MM.1S (cell line): ENCODE results near the gene TAF1A.
"Not testable (repeated sequence)": the region's sequence is repeated elsewhere in the genome, so short reads cannot be mapped to it uniquely, and the experiment has no call there.

Source experiments
- DNase-seq: peaks from one replicate; pipeline ENCODE4 v3.0.0-alpha.2; 2015
- H2AFZ ChIP-seq: fragments of 300-600 bp; sonication (generic); 2 replicates; pipeline ENCODE4 v1.6.0; 2016; ENCODE audit warnings: antibody characterized with exemption, low read length
- H3F3A ChIP-seq: fragments of 300-600 bp; sonication (generic); 2 replicates; pipeline ENCODE4 v1.6.1; 2016; ENCODE audit warnings: mild to moderate bottlenecking, antibody characterized with exemption, low read length, moderate library complexity, mixed read lengths; ENCODE audit not compliant: insufficient read depth
- H3K27ac ChIP-seq: fragments of 300-600 bp; sonication (generic); 2 replicates; pipeline ENCODE4 v1.5.1; 2016; ENCODE audit warnings: mild to moderate bottlenecking, low read length
- H3K27me3 ChIP-seq: fragments of 300-600 bp; sonication (generic); replicated peaks from 2 replicates; pipeline ENCODE4 v1.6.0; 2016; ENCODE audit warnings: low read length; ENCODE audit not compliant: insufficient read depth
- H3K36me3 ChIP-seq: fragments of 300-600 bp; sonication (generic); replicated peaks from 2 replicates; pipeline ENCODE4 v1.6.1; 2016; ENCODE audit warnings: mild to moderate bottlenecking, low read length, mixed read lengths; ENCODE audit not compliant: insufficient read depth
- H3K4me1 ChIP-seq: fragments of 300-600 bp; sonication (generic); 2 replicates; pipeline ENCODE4 v1.6.1; 2016; ENCODE audit warnings: low read length, mixed read lengths
- H3K4me2 ChIP-seq: fragments of 300-600 bp; sonication (generic); 2 replicates; pipeline ENCODE4 v1.6.0; 2016; ENCODE audit warnings: low read depth, low read length
- H3K4me3 ChIP-seq: fragments of 300-600 bp; sonication (generic); 2 replicates; pipeline ENCODE4 v1.5.1; 2016; ENCODE audit warnings: low read length, mixed read lengths
- H3K79me2 ChIP-seq: fragments of 300-600 bp; sonication (generic); 2 replicates; pipeline ENCODE4 v1.6.1; 2016; ENCODE audit warnings: mixed run types, low read length, mixed read lengths
- H3K9ac ChIP-seq: fragments of 300-600 bp; sonication (generic); 2 replicates; pipeline ENCODE4 v1.6.1; 2016; ENCODE audit warnings: low read length, mixed read lengths
- H3K9me2 ChIP-seq: fragments of 300-600 bp; sonication (generic); replicated peaks from 2 replicates; pipeline ENCODE4 v1.6.1; 2016; ENCODE audit warnings: mild to moderate bottlenecking, low read length, mixed read lengths; ENCODE audit not compliant: insufficient read depth
- H3K9me3 ChIP-seq: fragments of 300-600 bp; sonication (generic); replicated peaks from 2 replicates; pipeline ENCODE4 v1.6.1; 2016; ENCODE audit warnings: mild to moderate bottlenecking, low read length, mixed read lengths; ENCODE audit not compliant: insufficient read depth
- H4K20me1 ChIP-seq: fragments of 300-600 bp; sonication (generic); 2 replicates; pipeline ENCODE4 v1.6.1; 2016; ENCODE audit warnings: mild to moderate bottlenecking, low read length, moderate library complexity, mixed read lengths; ENCODE audit not compliant: insufficient read depth
- EZH2 ChIP-seq: fragments of 300-600 bp; sonication (generic); optimal IDR thresholded peaks from 2 replicates; pipeline ENCODE3; 2017; ENCODE audit warnings: low read depth, mild to moderate bottlenecking, antibody characterized with exemption, low read length, mixed read lengths
- EZH2phosphoT487 ChIP-seq: fragments of 300-600 bp; sonication (generic); IDR thresholded peaks from 2 replicates; pipeline ENCODE4 v1.6.1; 2018; ENCODE audit warnings: antibody characterized with exemption, low read length
- TF ChIP-seq, protein P1 (sequence below): fragments of 300-600 bp; sonication (generic); IDR thresholded peaks from 2 replicates; pipeline ENCODE4 v1.5.1; 2016; ENCODE audit warnings: antibody characterized with exemption, low read length, mixed read lengths

TAF1A gene

DNA sequence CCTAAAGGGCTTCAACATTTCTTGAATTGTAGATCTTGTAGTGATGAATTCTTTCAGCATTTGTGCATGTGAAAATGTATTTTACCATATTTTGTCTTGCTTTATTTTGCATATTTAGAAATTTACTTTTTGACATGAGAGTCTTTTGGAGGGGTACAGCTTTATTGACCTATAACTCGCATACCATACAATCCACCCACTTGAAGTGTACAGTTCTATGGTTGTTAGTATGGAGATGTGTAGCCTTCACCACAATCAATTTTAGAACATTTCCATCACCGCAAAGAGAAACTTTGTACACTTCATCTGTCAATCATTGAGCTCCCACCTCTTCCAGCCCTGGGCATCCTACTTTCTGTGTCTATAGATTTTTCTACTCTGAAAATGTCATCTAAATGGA lies 21.0 kb upstream of the TAF1A start:
- no peak overlapping the region for H3K9ac ChIP-seq
- no peak overlapping the region for H3K4me2 ChIP-seq
- TF ChIP-seq, protein P1, sequence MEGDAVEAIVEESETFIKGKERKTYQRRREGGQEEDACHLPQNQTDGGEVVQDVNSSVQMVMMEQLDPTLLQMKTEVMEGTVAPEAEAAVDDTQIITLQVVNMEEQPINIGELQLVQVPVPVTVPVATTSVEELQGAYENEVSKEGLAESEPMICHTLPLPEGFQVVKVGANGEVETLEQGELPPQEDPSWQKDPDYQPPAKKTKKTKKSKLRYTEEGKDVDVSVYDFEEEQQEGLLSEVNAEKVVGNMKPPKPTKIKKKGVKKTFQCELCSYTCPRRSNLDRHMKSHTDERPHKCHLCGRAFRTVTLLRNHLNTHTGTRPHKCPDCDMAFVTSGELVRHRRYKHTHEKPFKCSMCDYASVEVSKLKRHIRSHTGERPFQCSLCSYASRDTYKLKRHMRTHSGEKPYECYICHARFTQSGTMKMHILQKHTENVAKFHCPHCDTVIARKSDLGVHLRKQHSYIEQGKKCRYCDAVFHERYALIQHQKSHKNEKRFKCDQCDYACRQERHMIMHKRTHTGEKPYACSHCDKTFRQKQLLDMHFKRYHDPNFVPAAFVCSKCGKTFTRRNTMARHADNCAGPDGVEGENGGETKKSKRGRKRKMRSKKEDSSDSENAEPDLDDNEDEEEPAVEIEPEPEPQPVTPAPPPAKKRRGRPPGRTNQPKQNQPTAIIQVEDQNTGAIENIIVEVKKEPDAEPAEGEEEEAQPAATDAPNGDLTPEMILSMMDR = no peak
- no peak for TF ChIP-seq EZH2
- no peak for TF ChIP-seq EZH2phosphoT487
- no peaks in the 10 kb centered on the region for H3K9me2 ChIP-seq
- no peaks in the 10 kb centered on the region for H3K36me3 ChIP-seq
- no peaks in the 10 kb centered on the region for H3K9me3 ChIP-seq
- no peak overlapping the region for H2AFZ ChIP-seq
- H3K4me1 ChIP-seq = no peaks in the 10 kb centered on the region
- H3K27me3 ChIP-seq = no peaks in the 10 kb centered on the region
- no peaks in the 10 kb centered on the region for H4K20me1 ChIP-seq
- no peak for DNase-seq
- no peak overlapping the region for H3K27ac ChIP-seq
- no peaks in the 10 kb centered on the region for H3K79me2 ChIP-seq
- H3K4me3 ChIP-seq = no peak overlapping the region
- H3F3A ChIP-seq = no peaks in the 10 kb centered on the region

DNA sequence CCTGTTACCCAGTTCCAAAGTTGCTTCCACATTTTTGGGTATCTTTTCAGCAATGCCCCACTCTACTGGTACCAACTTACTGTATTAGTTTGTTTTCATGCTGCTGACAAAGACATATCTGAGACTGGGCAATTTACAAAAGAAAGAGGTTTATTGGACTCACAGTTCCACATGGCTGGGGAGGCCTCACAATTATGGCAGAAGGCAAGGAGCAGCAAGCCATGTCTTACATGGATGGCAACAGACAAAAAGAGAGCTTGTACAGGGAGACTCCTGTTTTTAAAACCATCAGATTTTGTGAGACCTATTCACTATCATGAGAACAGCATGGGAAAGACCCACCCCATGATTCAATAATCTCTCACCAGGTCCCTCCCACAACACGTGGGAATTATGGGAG lies 19.4 kb upstream of the TAF1A start:
- H3K9me2 ChIP-seq, DNase-seq, H3K4me1 ChIP-seq, H4K20me1 ChIP-seq, H3K9me3 ChIP-seq, H2AFZ ChIP-seq, H3K79me2 ChIP-seq, H3K4me2 ChIP-seq, H3K36me3 ChIP-seq, H3K27ac ChIP-seq, H3K4me3 ChIP-seq, H3K9ac ChIP-seq, H3K27me3 ChIP-seq, H3F3A ChIP-seq: not testable (repeated sequence)

DNA sequence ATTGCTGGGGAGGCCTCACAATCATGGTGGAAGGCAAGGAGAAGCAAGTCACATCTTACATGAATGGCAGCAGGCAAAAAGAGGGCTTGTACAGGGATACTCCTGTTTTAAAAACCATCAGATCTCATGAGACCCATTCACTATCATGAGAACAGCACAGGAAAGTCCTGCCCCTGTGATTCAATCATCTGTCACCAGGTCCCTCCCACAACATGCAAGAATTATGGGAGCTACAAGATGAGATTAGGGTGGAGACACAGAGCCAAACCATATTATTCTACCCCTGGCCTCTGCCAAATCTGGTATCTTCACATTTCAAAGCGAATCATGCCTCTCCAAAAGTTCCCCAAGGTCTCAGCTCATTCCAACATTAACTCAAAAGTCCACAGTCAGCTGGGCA lies 17.0 kb upstream of the TAF1A start:
- H3K79me2 ChIP-seq = no peaks in the 10 kb centered on the region
- no peak overlapping the region for H2AFZ ChIP-seq
- H3K36me3 ChIP-seq = no peaks in the 10 kb centered on the region
- H3K9ac ChIP-seq = no peak overlapping the region
- H3F3A ChIP-seq = no peaks in the 10 kb centered on the region
- H4K20me1 ChIP-seq = no peaks in the 10 kb centered on the region
- H3K9me2 ChIP-seq = no peaks in the 10 kb centered on the region
- H3K4me1 ChIP-seq = no peaks in the 10 kb centered on the region
- H3K4me2 ChIP-seq = no peak overlapping the region
- no peak overlapping the region for H3K27ac ChIP-seq
- no peaks in the 10 kb centered on the region for H3K27me3 ChIP-seq
- no peak for DNase-seq
- H3K4me3 ChIP-seq = no peak overlapping the region
- H3K9me3 ChIP-seq = no peaks in the 10 kb centered on the region
- TF ChIP-seq, protein P1 = no peak
- TF ChIP-seq EZH2 = no peak
- TF ChIP-seq EZH2phosphoT487 = no peak

DNA sequence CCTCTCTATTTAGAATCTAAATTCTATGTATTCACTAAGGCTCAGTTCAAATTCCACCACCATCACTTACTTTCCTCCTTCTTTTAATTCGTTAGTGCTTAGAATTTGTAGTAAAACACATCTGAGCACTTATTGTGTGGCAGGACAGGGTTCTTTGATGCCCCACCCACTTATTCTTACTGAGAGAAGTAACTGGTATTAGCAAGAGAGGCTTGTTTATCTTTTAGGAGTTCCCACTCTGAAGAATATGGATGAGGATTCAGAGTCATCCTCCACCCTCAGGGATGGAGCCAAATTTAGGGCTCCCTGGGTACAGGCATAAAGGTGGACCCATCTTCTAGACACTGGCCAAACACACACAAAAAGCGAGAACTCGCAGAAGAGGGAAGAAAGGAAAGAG lies 11.5 kb upstream of the TAF1A start:
- no peak overlapping the region for H3K27ac ChIP-seq
- no peak overlapping the region for H3K9ac ChIP-seq
- no peaks in the 10 kb centered on the region for H3K36me3 ChIP-seq
- no peaks in the 10 kb centered on the region for H4K20me1 ChIP-seq
- H3K9me2 ChIP-seq = no peaks in the 10 kb centered on the region
- no peaks in the 10 kb centered on the region for H3K9me3 ChIP-seq
- H3K4me1 ChIP-seq = peaks cover 6% of the 10 kb centered on the region
- H3K79me2 ChIP-seq = no peaks in the 10 kb centered on the region
- H3K4me3 ChIP-seq = no peak overlapping the region
- no peak for DNase-seq
- H3K4me2 ChIP-seq = no peak overlapping the region
- H3F3A ChIP-seq = no peaks in the 10 kb centered on the region
- H2AFZ ChIP-seq = no peak overlapping the region
- H3K27me3 ChIP-seq = no peaks in the 10 kb centered on the region
- TF ChIP-seq, protein P1 = no peak
- TF ChIP-seq EZH2phosphoT487 (no peak), EZH2 (no peak)
